HG03354 (cell line): ENCODE data around the gene TJAP1.
"Not testable (repeated sequence)": the region's sequence is repeated elsewhere in the genome, so short reads cannot be mapped to it uniquely, and the experiment has no call there.

Experiments
- ATAC-seq: cut with Tn5 transposase; IDR thresholded peaks from one replicate; pipeline ENCODE4 v1.9.1; 2021; ENCODE audit warnings: mild to moderate bottlenecking; ENCODE audit not compliant: unreplicated experiment, poor library complexity, severe bottlenecking

TJAP1 gene

DNA sequence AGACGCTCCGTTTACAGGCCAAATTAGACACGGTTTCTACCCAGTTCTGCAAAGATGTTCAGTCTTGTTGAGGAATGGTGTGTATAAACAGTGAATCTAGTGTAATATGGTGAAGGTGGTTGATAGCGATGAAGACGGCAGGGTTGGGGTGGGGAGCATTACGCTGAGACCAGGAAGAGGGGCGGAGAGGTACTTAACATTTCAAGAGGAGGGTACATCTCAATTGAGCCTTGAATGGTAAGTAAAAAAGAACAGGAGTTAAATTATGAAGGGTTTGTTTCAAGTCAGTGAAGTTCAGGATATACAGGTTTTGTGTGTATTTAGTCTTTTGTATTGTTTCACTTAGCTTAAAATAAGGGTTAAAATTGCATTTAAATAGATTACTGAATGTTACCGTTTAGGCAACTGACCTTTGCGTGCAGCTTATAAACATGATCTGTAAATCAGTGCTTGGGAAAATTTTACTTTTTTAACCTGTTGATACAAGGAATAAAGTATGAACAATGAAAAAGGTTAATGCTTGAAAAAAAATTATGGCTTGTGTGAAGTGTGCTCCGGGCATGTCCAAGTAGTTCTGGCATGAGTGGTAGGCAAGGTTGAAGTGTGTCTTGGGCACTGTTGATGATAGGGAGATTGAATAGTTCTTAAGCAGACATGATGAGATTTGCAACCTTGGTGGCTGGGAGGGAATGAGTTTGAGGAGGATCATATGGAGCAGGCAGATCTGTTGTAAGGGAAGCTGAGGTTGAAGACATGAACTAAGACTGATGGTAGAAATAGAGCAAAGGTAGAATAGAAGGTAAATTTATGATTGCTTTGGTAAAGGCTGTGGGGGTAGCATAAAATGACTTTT is 40.4 kb downstream of the TJAP1 start:
- ATAC-seq, result no peak

DNA sequence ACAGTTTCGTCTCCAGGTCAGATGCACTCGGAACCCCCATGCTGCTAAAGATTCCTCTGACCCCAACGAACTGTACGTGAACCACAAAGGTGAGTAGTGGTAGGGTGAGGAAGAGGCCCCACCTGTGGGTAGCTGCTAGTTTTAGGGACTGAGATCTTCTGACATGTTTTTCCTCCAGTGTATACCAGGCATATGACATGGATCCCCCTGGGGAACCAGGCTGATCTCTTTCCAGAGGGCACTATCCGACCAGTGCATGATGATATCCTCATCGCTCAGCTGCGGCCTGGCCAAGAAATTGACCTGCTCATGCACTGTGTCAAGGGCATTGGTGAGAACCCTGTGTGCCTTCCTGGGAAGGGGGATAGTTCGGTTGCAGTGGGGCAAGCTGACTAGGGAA is 42.7 kb downstream of the TJAP1 start:
- no peak for ATAC-seq

DNA sequence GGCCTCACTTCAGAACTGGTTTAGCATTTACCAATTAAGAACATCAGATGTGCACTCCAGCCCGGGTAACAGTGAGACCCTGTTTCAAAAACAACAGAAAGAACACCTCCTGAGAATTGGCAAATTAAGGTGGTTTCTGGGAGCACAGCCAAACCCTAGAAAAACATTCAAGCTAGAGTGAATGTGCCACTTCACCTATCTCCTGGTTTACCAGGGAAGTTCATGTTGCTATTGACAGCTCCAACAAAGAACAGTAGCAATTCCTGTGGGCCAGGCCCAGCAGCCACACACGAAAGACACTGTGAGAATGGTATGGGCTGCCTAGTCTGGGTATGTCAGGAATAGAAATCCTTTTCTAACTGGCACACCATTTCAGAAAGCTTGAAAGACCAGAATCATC is 44.5 kb downstream of the TJAP1 start:
- no peak for ATAC-seq

DNA sequence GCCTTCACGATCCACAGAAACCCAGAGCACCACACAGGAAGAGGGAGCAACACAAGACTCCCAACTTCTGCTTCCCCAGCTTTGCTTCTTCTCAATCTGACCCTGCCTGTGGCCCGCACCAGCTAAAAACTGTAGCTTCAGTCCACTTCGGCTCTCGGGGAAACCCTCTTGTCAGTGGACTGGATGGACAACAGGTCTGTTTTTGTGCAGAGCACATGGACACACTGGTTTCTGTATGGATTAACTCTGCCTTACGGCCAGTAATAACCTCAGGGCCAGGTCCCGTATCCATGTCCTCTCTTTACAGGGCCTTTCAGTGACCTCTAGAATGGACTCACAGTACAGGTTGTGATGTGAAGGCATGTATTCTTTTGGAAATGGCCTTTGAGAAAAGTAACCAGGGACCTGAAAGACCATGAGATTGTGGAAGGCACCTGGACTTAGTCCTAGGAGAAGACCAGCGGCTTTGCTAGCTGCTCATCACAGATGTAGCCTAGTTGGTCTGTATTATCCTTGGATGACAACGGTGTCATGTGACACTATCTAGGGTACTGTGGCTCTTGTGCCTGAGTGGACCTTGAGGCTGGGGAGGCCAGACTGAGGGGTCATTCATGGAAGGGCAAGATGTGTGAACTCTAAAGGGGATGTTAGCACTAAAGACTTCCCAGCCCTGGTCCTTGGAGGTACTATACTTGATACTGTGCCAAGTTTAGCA is 45.3 kb downstream of the TJAP1 start:
- no peak for ATAC-seq

DNA sequence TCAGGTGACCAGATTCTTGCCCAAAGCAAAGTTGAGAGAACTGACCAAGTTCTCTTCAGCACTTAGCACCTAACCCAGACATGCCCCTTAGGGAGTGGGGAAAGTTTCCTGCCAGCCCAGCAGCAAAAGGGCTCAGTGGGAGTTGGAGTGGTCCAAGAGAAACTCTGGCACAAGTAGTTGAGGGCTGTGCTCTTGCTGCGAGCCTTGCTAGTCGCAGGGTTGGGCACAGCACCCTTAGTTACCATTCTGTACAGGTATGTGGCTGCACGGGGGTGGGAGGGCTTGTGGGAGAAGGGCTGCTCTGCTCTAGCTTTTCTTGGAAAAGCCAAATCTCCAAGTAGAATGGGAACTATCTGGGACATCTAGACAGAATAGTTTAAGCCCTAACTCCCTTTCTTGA is 45.9 kb downstream of the TJAP1 start:
- no peak for ATAC-seq

DNA sequence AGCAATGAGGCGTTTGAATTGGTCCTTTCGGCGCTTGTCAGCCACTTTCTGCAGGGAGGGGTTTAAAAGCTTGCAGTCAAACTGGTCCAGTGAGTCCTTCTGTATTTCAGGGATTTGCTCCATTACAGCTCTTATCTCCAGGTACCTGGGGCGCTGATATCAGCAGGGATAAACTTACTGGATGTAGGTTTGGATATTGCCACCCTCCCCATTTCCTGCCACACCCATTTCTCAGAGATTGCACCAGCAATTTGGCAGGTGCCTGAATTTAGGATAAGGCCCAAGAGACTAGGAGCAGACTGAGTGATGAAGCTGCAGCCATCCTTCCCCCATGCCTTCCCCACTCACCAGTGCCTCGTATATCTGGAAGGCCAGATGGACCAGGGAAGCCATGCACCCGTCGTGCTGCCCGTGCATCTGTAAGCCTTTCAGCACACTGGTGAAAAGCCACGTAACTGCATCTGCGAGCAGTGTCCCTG is 47.2 kb downstream of the TJAP1 start:
- ATAC-seq, result no peak

DNA sequence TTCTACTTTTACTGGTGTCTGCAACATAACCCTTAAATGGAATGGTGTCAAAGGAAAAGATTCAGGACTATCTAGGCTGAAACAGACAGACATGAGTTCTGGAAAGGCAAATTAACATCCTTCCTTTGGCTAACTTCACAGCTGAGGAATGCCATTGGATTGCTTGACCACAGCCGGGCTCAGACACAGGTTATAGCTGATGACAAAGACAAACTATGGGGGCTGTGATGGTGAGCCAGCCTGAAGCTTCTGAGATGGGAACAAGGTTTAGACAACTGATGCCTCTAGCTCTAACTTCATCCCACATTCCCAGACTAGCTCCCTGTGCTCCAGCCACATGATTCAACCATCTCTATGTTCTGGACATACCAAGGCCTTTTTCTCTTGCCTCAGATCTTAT is 54.8 kb downstream of the TJAP1 start:
- ATAC-seq, result no peak

DNA sequence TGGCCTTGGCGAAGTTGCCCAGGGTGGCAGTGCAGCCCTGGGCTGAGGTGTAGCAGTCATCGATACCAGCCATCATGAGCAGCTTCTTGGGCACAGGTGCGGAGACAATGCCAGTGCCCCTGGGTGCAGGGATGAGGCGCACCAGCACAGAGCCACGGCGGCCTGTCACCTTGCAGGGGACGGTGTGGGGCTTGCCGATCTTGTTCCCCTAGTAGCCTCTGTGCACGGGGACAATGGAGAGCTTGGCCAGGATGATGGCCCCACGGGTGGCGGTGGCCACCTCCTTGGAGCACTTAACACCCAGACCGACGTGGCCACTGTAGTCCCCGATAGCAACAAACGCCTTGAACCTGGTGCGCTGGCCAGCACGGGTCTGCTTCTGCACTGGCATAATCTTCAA is 61.6 kb downstream of the TJAP1 start:
- ATAC-seq, result not testable (repeated sequence)

DNA sequence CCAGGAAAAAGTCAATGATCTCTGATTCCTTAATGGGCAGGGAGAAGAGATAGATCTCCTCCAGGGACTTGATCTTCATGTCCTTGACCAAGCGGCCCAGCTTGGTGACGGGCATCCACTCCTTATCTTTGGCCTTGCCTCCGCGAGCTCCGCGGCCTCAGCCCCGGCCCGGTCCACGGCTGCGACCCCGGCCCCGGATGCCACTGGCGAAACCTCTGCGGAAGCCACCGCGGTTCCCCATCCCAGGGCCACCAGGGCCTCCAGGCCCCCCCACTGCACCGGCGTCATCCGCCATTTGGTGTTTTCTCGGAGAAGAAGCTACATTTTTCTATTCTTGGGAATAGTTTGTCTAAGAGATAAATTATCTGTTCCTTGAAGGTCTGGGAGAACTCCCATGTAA is 62.0 kb downstream of the TJAP1 start:
- not testable (repeated sequence) for ATAC-seq

DNA sequence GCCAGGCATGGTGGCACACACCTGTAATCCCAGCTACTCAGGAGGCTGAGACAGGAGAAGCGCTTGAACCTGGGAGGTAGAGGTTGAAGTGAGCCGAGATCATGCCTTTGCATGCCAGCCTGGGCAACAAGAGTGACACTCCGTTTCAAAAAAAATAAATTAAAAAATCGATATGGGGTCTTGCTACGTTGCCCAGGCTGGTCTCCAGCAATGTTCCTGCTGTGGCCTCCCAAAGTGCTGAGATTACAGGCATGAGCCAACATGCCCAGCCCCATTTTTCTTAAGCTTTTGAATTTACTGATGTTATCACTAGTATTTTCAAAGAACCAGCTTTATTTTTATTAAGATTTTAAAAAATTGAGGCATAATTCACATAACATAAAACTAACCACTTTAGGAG is 63.1 kb downstream of the TJAP1 start:
- ATAC-seq, result no peak

DNA sequence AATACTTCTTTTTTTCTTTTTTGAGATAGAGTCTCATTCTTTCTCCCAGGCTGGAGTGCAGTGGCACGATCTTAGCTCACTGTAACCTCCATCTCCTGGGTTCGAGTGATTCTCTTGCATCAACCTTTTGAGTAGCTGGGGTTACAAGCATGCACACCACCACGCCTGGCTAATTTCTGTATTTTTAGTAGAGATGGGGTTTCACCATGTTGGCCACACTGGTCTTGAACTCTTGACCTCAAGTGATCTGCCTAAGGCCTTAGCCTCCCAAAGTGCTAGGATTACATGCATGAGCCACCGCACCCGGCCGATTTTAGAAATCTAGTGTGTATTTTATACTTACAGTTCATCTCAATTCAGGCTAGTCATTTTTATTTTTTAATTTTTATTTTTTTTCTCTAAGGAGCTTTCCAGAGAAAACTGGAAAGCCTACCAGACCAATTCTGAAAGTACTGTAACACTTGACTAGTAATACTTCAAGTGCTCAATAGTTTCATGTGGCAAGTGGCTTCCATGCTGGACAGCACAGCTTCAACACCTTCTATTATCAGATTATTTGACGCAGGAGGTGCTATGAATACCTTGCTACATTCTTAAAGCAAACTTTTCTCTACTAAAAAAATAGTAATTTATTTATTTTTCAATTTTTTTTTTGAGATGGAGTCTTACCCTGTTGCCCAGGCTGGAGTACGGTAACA is 64.6 kb downstream of the TJAP1 start:
- no peak for ATAC-seq

DNA sequence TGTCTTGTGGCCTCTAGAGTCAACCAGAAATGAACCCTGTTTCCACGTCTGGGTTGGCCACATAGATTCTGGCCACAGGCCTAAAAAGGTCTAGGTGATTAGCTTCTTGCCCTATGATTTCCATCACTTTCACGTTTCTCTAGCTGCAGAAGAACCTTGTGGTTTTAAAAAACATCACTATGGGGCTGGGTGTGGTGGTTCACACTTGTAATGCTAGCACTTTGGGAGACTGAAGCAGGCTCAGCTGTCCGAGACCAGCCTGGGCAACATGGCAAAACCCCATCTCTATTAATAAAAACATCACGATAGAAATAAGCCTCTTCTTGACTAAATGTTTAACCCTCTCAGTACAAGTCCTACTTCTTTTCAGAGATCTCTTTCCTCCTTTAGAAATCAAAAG is 67.1 kb downstream of the TJAP1 start:
- ATAC-seq, result no peak

DNA sequence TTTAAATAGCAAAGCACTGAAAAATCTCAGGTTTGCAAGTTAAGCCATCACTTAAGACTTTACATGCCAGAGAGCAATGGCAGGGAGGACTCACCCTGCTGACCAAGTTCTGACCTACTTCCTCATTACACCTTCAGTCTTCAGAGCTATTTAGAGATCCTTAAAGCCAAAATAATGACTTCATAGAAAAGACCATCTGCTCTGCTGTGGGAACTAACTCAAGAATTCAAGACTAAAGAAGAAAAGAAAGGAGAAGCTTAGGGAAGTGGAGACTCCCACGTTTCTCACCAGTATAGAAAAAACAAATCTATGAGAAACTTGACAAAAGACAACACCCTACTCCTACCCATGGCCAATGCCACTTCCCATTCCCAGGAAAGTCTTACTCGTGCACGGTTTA is 69.9 kb downstream of the TJAP1 start:
- ATAC-seq, result no peak
